ENCODE data around the gene NXPH4. TPM values are rescaled to one million over a fixed set of nuclear protein-coding genes. Genes with fewer than 3 reads are reported as not detected.
A peak's percentile ranks its signal among the peaks of the same experiment; 100 is the strongest.

The NXPH4 gene
- total RNA-seq, result 0.53 and 1.9 TPM in 2 replicates

DNA sequence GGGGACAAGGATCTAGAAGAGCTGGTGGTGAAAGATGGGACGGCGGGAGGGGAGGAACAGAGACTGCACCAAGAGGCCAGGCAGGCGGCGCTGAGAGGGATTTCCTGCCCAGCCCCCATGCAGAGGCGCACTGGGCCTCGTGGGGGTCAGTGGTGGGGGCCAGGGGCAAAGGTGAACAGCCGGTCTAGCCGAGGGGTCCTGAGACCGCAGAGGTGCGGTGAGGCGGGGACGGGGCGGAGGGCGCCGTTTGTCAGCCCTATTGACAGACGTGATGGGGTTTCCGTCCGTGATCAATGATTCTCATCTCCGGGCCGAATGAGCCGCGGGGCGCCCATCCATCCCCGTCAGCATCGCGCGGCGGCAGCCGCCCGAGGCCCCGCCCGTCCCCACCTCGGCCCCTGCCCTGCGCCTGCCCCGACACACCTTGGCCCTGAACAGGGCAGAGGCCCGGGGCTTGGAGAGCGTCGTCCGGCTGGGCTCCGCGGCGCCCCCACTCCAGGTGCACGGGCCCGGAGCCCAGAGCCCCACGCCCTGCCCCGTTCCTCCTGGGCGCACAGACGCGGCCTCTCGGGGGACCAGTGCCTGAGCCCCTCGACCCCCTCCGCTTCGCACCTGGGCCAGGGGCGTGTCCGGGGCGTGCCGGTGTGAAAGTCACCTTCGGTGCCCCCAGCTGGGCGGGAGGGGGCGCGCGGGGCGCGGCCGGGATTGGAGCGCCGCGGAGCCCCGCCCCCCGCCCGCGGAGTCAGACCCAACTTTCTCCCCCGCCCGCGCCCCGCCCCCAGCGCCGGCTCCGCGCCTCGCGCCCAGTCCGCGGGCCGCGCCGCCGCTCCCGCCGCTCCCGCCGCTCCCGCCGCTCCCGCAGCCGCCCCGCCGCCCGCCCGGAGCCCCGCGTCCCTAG lies at the start of gene NXPH4:
TSS of gene NXPH4 (plus strand) at position 781 of the 898 bp plus-strand sequence. CDS start 176 bp downstream, outside the sequence.
- FAIRE-seq, result no peak
- TF ChIP-seq, protein P1, sequence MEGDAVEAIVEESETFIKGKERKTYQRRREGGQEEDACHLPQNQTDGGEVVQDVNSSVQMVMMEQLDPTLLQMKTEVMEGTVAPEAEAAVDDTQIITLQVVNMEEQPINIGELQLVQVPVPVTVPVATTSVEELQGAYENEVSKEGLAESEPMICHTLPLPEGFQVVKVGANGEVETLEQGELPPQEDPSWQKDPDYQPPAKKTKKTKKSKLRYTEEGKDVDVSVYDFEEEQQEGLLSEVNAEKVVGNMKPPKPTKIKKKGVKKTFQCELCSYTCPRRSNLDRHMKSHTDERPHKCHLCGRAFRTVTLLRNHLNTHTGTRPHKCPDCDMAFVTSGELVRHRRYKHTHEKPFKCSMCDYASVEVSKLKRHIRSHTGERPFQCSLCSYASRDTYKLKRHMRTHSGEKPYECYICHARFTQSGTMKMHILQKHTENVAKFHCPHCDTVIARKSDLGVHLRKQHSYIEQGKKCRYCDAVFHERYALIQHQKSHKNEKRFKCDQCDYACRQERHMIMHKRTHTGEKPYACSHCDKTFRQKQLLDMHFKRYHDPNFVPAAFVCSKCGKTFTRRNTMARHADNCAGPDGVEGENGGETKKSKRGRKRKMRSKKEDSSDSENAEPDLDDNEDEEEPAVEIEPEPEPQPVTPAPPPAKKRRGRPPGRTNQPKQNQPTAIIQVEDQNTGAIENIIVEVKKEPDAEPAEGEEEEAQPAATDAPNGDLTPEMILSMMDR (IDR thresholded peaks at IDR 0.05; ENCODE audit: insufficient read depth, low read length, severe bottlenecking), result no peak
- DNase-seq (ENCODE audit: low read depth), result no peak
- Histone ChIP-seq H3K4me3 (ENCODE audit: low read depth, low read length) (peak within 1 kb of the TSS; percentile 44), H3K27me3 (ENCODE audit: control insufficient read depth, insufficient read depth, low read length) (peaks cover 34% of the 10 kb centered on the region), H3K36me3 (ENCODE audit: control insufficient read depth, insufficient read depth, low read length) (peaks cover 8% of the 10 kb centered on the region)

DNA sequence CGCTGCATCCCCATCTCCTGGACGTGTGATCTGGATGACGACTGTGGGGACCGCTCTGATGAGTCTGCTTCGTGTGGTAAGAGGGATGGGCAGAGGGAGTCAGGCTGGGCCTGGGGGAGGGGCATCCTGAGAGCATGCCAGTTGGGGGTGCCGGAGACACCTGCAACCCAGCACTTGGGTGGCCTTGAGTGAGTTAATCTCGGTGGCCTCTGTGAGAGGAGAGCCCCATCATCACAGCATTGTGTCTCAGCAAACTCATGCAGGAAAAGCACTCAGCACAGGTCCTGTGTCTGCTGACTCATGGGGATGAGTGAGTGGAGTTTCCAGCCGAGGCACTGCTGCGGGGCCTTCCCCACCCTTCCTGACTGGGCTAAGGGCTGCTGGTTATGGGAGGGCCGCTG lies 49.6 kb upstream of the NXPH4 start:
- DNase-seq (ENCODE audit: low read depth) (peak; percentile 96), FAIRE-seq (peak; percentile 99)
- Histone ChIP-seq H3K36me3 (ENCODE audit: control insufficient read depth, insufficient read depth, low read length) (peaks cover 20% of the 10 kb centered on the region), H3K27me3 (ENCODE audit: control insufficient read depth, insufficient read depth, low read length) (no peaks in the 10 kb centered on the region), H3K4me3 (ENCODE audit: low read depth, low read length) (no peak overlapping the region)
- TF ChIP-seq, protein P1 (IDR thresholded peaks at IDR 0.05; ENCODE audit: insufficient read depth, low read length, severe bottlenecking), result no peak

DNA sequence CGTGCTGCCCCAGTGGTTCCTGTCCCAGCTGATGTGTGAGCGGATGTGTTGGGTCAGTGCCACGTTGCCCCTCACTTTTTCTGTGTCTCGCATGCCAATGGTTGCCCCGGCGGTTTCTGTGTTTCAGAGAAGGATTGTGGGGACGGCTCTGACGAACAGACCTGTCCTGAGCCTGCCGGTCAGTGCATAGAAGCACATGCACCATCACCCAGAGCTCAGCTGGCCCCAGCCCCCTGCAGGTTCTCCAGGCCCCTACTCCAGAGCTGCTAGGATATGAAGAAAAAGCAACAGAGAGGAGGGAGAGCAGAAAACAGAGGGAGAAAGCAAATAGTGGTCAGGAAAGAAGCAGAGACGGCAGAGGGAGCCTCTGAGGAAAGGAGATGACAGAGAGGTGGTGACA lies 48.5 kb upstream of the NXPH4 start:
- DNase-seq (ENCODE audit: low read depth) (no peak), FAIRE-seq (peak; percentile 73)
- peaks cover 19% of the 10 kb centered on the region for H3K36me3 ChIP-seq (ENCODE audit: control insufficient read depth, insufficient read depth, low read length)
- TF ChIP-seq, protein P1 (IDR thresholded peaks at IDR 0.05; ENCODE audit: insufficient read depth, low read length, severe bottlenecking), result no peak
- no peaks in the 10 kb centered on the region for H3K27me3 ChIP-seq (ENCODE audit: control insufficient read depth, insufficient read depth, low read length)
- H3K4me3 ChIP-seq (ENCODE audit: low read depth, low read length), result no peak overlapping the region

DNA sequence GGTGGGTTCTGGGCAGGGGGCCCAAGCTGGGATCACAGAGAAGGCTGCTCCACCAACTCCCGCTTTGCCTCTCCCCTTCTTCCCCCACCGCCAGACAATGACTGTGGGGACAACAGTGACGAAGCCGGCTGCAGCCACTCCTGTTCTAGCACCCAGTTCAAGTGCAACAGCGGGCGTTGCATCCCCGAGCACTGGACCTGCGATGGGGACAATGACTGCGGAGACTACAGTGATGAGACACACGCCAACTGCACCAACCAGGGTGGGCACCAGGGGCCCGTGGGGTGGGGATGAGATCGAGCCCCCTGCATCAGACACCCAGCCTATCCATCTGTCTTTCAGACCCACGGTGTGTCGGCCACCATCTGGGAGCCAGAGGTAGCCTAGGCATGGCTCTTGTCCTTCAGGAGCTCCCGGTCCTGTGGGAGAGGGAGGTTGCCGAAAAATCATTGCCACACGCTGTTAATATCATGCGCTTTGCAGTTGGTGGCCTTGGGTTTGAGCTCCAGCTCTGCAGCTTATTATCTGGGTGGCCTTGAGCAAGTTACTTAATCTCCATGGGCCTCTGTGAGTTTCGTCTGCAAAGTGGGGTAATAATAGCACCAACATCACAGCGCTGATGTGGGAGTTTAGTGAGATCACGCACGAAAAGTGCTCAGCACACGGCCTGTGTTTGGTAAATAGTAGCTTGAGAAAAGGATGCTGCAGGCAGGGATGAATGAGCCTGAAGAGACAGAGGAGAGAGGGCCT lies 47.4 kb upstream of the NXPH4 start:
- DNase-seq (ENCODE audit: low read depth) (no peak), FAIRE-seq (no peak)
- TF ChIP-seq, protein P1 (IDR thresholded peaks at IDR 0.05; ENCODE audit: insufficient read depth, low read length, severe bottlenecking), result no peak
- H3K4me3 ChIP-seq (ENCODE audit: low read depth, low read length), result no peak overlapping the region
- peaks cover 21% of the 10 kb centered on the region for H3K36me3 ChIP-seq (ENCODE audit: control insufficient read depth, insufficient read depth, low read length)
- H3K27me3 ChIP-seq (ENCODE audit: control insufficient read depth, insufficient read depth, low read length), result no peaks in the 10 kb centered on the region

DNA sequence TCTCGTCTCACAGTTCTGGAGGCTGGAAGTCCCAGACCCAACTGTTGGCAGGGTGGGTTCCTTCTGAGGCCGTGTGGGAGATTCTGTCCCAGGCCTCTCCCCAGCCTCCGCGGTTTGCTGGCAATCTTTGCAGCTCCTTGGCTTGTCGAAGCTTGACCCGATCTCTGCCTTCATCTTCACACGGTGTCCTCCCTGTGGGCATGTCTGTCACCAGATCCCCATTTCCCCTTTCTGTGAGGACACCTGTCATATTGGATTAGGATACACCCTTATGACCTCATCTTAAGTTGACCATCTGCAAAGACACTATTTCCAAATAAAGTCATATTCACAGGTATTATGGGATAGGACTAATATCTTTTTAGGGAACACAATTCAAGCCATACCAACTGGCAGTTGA lies 46.6 kb upstream of the NXPH4 start:
- Histone ChIP-seq H3K4me3 (ENCODE audit: low read depth, low read length) (no peak overlapping the region), H3K27me3 (ENCODE audit: control insufficient read depth, insufficient read depth, low read length) (no peaks in the 10 kb centered on the region), H3K36me3 (ENCODE audit: control insufficient read depth, insufficient read depth, low read length) (peaks cover 21% of the 10 kb centered on the region)
- DNase-seq (ENCODE audit: low read depth) (peak; percentile 20), FAIRE-seq (peak; percentile 84)
- TF ChIP-seq, protein P1 (IDR thresholded peaks at IDR 0.05; ENCODE audit: insufficient read depth, low read length, severe bottlenecking), result no peak

All from bronchial epithelial cell (primary cell).